LNCaP clone FGC (cell line): ENCODE measurements around the gene MAT2B.
A peak's percentile ranks its signal among the peaks of the same experiment; 100 is the strongest.

Source experiments
- DNase-seq: peaks from one replicate; pipeline ENCODE4 v3.0.0-alpha.2; 2011; ENCODE audit warnings: low read depth
- H3K4me3 ChIP-seq: 2 replicates; pipeline ENCODE4 v1.5.1; 2011; ENCODE audit warnings: mild to moderate bottlenecking, low read depth, low read length, control low read depth
- CTCF ChIP-seq: IDR thresholded peaks from 2 replicates; pipeline ENCODE4 v1.5.1; 2012; ENCODE audit warnings: mild to moderate bottlenecking; ENCODE audit not compliant: control insufficient read depth, insufficient read depth; ENCODE audit errors: extremely low read depth

The MAT2B gene

GRCh38 chr5:163478982-163479271 lies 26.5 kb upstream of the MAT2B start:
- no peak overlapping the region for H3K4me3 ChIP-seq
- no peak for TF ChIP-seq CTCF
- DNase-seq = no peak

- no peak for DNase-seq
- TF ChIP-seq CTCF = 0 out of 2 replicates have a peak, but pooled peaks have one; percentile 10
Measured at GRCh38 chr5:163489055-163489744, 16.2 kb upstream of the MAT2B start.

GRCh38 chr5:163489745-163490075 lies 15.7 kb upstream of the MAT2B start:
- TF ChIP-seq CTCF = no peak
- H3K4me3 ChIP-seq = no peak overlapping the region
- no peak for DNase-seq

More at GRCh38 chr5:163489055-163489744, 16.2 kb upstream of the MAT2B start:
- H3K4me3 ChIP-seq = no peak overlapping the region

GRCh38 chr5:163496286-163496685 lies 9.1 kb upstream of the MAT2B start:
- H3K4me3 ChIP-seq = no peak overlapping the region
- no peak for TF ChIP-seq CTCF
- DNase-seq = no peak

GRCh38 chr5:163497315-163497714 lies 8.1 kb upstream of the MAT2B start:
- DNase-seq = no peak
- TF ChIP-seq CTCF = no peak
- no peak overlapping the region for H3K4me3 ChIP-seq

GRCh38 chr5:163498886-163499285 lies 6.5 kb upstream of the MAT2B start:
- H3K4me3 ChIP-seq = no peak overlapping the region
- TF ChIP-seq CTCF = no peak
- no peak for DNase-seq

- no peak for DNase-seq
- no peak for TF ChIP-seq CTCF
- peak overlapping the region; percentile 80 for H3K4me3 ChIP-seq
Measured at GRCh38 chr5:163502521-163502920, 2.9 kb upstream of the MAT2B start.
